IPS-20b (cell line): ENCODE results near the gene PDPR.
A peak's percentile ranks its signal among the peaks of the same experiment; 100 is the strongest.
"Not testable (repeated sequence)": the region's sequence is repeated elsewhere in the genome, so short reads cannot be mapped to it uniquely, and the experiment has no call there.

ENCODE experiments used
- H3K27ac ChIP-seq: one replicate; pipeline ENCODE4 v1.5.1; 2013; ENCODE audit warnings: low read length
- H3K27me3 ChIP-seq: 2 replicates; pipeline ENCODE4 v1.6.1; 2013; ENCODE audit warnings: mild to moderate bottlenecking, low read length, inconsistent platforms; ENCODE audit not compliant: insufficient read depth
- H3K36me3 ChIP-seq: 2 replicates; pipeline ENCODE4 v1.6.1; 2013; ENCODE audit warnings: low read depth, mild to moderate bottlenecking, inconsistent platforms, low read length, moderate library complexity; ENCODE audit not compliant: insufficient read depth
- H3K4me1 ChIP-seq: 2 replicates; pipeline ENCODE4 v1.6.1; 2013; ENCODE audit warnings: mild to moderate bottlenecking, control low read depth, inconsistent platforms, low read length, moderate library complexity; ENCODE audit not compliant: insufficient read depth
- H3K4me3 ChIP-seq: 2 replicates; pipeline ENCODE4 v1.5.1; 2013; ENCODE audit warnings: mild to moderate bottlenecking, low read length, inconsistent platforms
- H3K9ac ChIP-seq: 2 replicates; pipeline ENCODE4 v1.6.1; 2013; ENCODE audit warnings: low read depth, mild to moderate bottlenecking, inconsistent platforms, low read length, moderate library complexity
- H3K9me3 ChIP-seq: 2 replicates; pipeline ENCODE4 v1.6.1; 2013; ENCODE audit warnings: mild to moderate bottlenecking, low read depth, low read length, inconsistent platforms; ENCODE audit not compliant: insufficient read depth

The PDPR gene

DNA sequence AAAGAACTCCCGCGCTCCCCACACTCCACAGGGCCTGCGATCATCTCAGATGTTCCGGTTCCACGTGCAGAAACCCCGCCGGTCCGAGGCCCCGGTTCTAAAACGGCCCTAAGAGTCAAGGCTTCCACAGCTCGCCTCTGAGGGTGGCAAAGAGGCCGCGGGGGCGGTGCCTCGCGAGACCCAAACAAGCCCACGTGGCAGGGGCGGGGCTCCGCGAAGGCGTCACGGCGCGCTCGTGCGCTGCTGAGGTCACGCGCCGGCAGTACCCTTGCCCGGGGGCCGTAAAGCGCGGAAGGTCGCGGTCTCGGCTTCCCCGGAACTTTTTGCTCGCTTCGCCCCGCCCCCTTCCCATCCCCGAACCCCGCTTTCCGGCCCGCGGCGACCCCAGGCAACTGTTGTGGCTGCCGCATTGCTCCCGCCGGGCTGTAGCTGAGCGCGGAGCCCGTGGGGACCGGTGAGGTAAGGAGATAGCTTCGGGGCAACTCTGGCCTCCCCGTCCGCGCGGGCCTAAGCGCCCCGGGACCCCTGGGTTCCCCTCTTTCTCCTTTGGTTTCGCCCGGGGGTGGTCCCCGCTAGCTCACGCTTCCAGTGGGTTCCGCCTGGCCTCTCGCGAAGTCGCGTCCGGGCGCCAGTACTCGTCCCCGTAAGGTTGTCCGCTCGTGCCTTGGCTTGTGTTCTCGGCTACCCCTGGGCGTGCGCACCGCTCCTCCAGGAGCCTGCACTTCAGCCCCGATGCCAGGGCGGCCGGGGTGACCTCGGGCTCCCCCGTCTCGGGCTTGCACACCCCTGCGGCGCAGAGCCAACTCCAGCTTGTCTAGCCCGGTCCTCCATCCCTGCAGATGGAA is at the start of gene PDPR:
TSS of gene PDPR (plus strand) at position 351 of the 845 bp plus-strand sequence. CDS start 6,161 bp downstream, outside the sequence.
- peak within 1 kb of the TSS; percentile 80; the same call in 1 of the 2 replicates for H3K9ac ChIP-seq
- H3K36me3 ChIP-seq, H3K27ac ChIP-seq, H3K9me3 ChIP-seq, H3K27me3 ChIP-seq, H3K4me1 ChIP-seq: not testable (repeated sequence)
- peak within 1 kb of the TSS; percentile 88 for H3K4me3 ChIP-seq

DNA sequence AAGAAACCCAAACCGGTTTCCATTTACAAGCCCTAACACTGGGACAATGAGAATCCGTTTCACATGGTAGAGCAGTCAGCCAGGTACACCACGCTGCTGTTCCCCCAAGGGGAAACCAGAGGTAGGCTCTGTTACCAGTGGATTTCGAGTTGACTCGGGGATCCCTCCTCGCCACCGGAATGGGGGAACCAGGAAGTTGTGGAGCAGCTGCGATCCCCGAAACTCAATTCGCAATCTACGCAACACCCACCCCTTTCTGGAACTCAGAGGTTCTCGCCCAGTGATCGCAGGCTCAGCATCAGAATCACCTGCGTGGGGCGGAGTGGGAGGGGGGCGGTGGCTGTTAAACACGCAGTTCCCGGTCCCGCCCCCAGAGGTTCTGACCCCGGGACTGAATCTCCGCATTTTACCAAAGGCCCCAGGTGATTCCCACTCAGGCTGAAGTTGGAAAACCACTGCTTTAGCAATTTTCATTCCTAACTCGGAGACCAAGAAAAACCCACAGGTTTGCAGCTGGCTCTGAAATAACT is 49.2 kb upstream of the PDPR start:
- not testable (repeated sequence) for H3K9me3 ChIP-seq, H3K36me3 ChIP-seq, H3K27me3 ChIP-seq, H3K4me1 ChIP-seq, H3K27ac ChIP-seq
- Histone ChIP-seq H3K9ac (peak overlapping the region; percentile 65; the same call in 1 of the 2 replicates), H3K4me3 (peak overlapping the region; percentile 90)

DNA sequence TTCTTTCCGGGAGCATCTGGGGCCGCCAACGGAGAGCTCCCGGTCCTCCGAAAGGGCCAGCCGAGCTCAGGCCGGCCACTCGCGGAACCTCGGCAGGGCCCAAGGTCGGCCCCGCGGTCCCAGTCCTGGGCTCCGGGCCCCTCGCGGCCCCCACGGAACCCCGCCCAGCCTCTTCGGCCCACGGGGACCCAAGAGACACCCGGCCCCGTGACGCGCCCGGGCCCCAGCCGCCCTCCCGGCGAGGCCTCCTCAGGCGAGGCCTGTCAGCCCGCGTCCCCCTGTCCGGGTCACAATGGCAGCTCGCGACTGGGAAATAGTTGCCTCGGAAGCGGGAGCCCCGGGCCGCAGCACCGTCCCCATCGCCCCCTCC is 48.8 kb upstream of the PDPR start:
- not testable (repeated sequence) for H3K27me3 ChIP-seq, H3K9me3 ChIP-seq, H3K36me3 ChIP-seq, H3K4me1 ChIP-seq, H3K27ac ChIP-seq
- Histone ChIP-seq H3K4me3 (peak overlapping the region; percentile 90), H3K9ac (peak overlapping the region; percentile 65; the same call in 1 of the 2 replicates)

DNA sequence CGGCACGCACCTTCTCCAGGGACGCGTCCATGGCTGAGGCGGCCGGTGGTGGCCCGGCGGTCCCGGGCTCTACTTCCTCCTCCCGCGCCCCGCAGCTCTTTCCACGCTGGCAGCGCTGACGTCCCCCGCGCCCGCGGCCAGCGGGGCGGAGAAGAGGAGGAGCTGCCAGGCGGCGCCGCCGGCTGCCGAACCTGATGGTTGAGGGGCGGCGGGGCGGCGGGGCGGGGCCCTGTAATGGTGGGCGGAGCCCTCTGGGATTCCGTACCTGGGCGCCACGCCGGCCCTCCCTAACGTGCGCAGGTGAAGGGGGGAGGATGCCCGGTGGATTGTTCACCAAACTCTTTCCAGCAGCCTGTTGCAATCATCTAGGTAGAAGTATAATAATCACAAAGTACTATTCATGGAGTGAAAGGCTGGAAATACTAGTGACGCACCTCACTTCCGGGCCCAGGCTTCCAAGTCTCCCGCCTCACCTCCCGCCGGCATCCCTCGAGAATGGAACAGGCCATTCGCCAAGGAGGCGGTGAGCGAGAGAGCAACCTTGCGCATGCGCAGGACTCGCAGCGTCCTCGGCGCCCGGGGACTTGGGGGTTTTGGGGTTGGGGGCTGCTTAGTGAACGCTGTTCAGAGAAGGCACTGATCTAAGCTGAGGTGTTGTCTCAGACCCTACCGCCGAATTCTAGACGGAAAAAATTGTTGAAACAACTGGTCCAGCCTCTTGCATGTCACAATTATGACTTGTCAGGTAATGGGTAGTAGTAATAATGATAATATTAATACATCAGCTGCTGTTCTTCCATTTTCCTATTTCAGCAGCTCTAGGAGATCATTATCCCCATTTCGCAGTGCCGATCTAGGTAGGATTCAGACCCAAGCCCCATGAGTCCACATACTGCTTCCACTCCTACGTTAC is 48.1 kb upstream of the PDPR start:
- peak overlapping the region; percentile 76 for H3K9ac ChIP-seq
- not testable (repeated sequence) for H3K36me3 ChIP-seq, H3K9me3 ChIP-seq, H3K4me1 ChIP-seq, H3K27me3 ChIP-seq, H3K27ac ChIP-seq
- H3K4me3 ChIP-seq = peak overlapping the region; percentile 90

DNA sequence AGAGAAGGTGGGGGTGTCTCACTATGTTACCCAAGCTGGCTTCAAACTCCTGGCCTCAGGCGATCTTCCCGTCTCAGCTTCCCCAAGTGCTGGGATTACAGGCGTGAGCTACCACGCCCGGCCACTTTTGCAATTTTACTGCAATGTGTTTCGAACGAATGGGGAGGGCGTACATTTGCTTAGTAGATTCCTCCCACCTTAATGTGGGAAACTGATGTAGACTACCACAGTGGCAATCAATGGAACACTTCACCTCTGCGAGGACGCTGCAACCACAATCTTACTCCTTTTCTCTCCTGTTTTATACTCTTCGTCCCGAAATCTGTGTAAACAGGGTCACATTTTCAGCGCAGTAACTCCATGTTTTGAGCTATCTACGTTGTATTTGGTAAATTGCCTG is 47.4 kb upstream of the PDPR start:
- not testable (repeated sequence) for H3K27me3 ChIP-seq, H3K9me3 ChIP-seq, H3K36me3 ChIP-seq, H3K27ac ChIP-seq, H3K9ac ChIP-seq, H3K4me1 ChIP-seq
- peak overlapping the region; percentile 90 for H3K4me3 ChIP-seq

DNA sequence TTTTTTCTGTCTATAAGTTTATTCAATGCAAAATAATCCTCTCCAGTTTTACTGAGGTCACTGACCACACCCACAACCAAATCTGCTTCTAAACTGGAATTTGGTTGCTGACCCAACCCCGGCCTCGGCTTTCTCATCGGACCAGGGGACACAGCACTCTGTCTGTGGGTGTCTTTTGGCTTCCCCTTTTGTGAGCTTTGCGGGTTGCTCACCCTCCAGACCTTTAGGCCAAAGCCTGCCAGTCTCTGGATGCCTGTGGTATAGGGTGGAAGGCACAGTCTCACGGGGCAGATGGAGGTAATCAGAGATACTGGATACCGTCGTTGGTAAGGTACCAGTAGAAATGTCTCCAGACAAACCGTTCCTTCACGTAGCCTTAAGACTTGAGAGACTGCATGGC is 35.1 kb upstream of the PDPR start:
- H3K36me3 ChIP-seq, H3K27me3 ChIP-seq, H3K9ac ChIP-seq, H3K9me3 ChIP-seq, H3K4me3 ChIP-seq, H3K4me1 ChIP-seq, H3K27ac ChIP-seq: not testable (repeated sequence)

DNA sequence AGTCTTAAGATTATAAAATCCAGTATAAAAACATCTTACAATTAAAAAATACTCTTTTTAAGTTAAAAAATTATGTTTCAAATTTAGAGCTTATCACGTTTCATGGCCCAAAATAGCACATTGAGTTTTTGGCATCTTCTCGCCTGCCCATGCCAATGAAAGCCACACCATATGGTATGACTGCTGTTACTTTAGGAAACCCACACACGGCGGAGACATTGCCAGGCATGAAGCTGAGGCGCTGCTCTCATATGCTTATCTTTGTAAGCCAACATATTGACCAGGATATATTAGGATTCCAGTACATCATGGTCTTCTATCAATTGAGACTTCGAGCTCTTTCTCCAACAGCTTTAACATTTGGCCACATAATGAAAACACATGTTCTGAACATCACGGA is 32.9 kb upstream of the PDPR start:
- not testable (repeated sequence) for H3K36me3 ChIP-seq, H3K4me3 ChIP-seq, H3K9ac ChIP-seq, H3K27ac ChIP-seq, H3K27me3 ChIP-seq, H3K4me1 ChIP-seq, H3K9me3 ChIP-seq

DNA sequence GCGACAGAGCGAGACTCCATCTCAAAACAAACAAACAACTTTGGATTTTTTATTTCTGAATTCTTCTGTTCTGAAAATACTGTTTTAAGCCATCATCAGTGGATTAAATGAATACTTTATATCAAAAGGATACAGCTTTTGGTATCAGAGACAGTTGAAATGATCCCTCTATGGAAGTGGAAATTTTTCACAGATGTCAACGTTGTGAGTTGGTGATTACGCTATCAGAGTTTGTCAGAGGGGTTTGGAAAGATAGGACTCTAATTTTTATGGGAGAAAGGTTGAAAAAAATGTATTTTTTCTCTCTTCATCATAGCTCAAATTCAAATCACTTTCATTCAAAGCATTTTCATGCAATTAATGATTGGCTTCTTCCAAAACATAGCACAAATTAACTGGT is 30.2 kb upstream of the PDPR start:
- not testable (repeated sequence) for H3K4me3 ChIP-seq, H3K36me3 ChIP-seq, H3K4me1 ChIP-seq, H3K27ac ChIP-seq, H3K27me3 ChIP-seq, H3K9me3 ChIP-seq, H3K9ac ChIP-seq

DNA sequence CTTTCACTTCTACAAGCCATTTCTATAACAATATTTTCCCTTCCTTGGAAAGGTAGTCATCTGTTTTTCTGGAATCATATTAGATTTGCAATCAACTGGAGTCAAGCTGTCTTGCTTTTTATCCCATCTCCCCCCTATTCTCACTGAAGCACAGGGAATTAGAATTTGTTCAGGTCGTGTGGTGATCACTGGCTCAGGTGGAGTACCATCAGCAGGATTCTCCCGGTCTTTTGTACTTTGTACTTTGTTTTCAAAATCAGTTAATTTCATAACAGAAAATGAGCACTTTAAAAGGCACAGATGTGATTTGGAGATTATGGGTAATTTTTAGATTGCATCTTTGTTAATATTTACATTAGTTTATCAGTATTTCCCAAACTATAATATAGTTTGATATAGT is 26.0 kb upstream of the PDPR start:
- H3K4me3 ChIP-seq, H3K4me1 ChIP-seq, H3K27ac ChIP-seq, H3K36me3 ChIP-seq, H3K9me3 ChIP-seq, H3K27me3 ChIP-seq, H3K9ac ChIP-seq: not testable (repeated sequence)

DNA sequence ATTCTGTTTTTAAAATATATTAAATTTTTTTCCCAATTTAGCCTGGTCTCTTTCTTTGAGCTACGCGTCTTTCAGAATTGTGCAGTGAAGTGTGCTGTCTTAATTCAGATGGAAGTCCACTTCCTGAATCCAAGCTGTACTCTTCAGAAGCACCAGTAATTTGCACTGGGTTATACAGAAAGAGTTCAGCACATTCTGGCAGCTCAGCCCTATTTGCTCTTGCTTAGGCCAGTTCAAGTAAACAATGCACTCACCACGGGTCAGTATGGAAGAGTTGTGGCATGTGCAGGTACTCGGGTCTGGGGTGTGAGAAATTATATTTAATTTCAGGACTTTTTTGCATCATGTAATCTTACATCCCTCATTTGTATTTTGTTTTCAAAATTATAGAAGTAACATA is 25.3 kb upstream of the PDPR start:
- not testable (repeated sequence) for H3K4me3 ChIP-seq, H3K27me3 ChIP-seq, H3K9me3 ChIP-seq, H3K27ac ChIP-seq, H3K4me1 ChIP-seq, H3K36me3 ChIP-seq, H3K9ac ChIP-seq

DNA sequence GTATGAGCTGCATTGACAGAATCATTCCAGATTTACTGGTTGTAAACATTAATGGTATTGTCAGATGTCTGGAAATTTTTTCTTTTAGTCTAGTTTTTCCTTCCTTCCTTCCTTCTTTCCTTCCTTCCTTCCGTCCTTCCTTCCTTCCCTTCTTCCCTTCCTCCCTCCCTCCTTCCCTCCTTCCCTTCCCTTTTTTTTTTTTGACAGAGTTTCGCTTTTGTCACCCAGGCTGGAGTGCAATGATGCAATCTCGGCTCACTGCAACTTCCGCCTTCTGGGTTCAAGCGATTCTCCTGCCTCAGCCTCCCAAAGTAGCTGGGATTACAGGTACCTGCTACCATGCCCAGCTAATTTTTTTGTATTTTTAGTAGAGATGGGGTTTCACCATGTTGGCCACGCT is 24.8 kb upstream of the PDPR start:
- not testable (repeated sequence) for H3K36me3 ChIP-seq, H3K4me1 ChIP-seq, H3K9ac ChIP-seq, H3K9me3 ChIP-seq, H3K27me3 ChIP-seq, H3K27ac ChIP-seq, H3K4me3 ChIP-seq

DNA sequence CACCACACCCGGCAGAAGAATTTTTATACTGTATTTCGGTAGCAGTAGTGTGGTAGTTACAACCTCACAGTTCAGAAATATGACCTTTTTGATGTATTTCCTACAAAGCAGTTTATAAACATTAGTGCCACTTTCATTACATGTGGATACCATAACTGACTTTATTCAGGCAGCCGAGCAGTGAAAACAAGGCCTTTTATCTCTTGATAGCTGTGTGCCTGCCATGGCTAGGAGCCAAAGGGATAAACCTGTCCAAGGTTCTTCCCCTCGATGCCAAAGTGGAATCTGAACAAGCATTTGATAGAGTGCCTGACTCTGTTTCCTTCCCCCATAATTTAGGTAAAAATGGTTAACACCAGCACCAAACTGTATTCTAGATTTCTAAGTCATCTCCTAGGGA is 23.0 kb upstream of the PDPR start:
- not testable (repeated sequence) for H3K9me3 ChIP-seq

More for the DNA sequence above, 23.0 kb upstream of the PDPR start:
- not testable (repeated sequence) for H3K9ac ChIP-seq, H3K4me3 ChIP-seq, H3K27me3 ChIP-seq, H3K4me1 ChIP-seq, H3K36me3 ChIP-seq, H3K27ac ChIP-seq
